ENCODE data around the gene LRRC7.

Gene LRRC7

DNA sequence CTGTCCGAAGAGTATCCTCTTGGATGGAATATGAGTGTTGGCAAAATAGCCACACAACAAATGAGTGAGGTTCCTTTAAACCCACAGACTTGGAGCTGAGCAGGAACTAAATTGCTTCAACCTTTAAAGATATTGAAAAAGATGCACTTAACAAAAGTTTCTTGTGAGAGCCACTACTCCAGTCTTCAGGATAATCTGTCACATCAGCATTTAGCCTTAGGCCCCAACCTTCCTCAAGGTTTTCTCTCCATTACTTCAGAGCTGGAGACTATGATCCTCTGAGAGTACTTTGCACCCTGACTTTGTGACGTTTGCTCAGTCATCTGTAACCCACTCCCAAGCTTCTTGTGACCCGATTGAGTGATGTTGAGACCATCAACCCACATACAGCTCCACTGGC lies 424.9 kb downstream of the LRRC7 start:
- Histone ChIP-seq H3K9ac (ENCODE audit: low read length) (no peak overlapping the region), H3K79me2 (ENCODE audit: insufficient read depth, low read length) (no peaks in the 10 kb centered on the region), H3K4me2 (ENCODE audit: low read length) (no peak overlapping the region), H3K9me2 (ENCODE audit: low read depth, low read length) (no peaks in the 10 kb centered on the region), H4K20me1 (ENCODE audit: insufficient read depth, low read length) (no peaks in the 10 kb centered on the region), H3K4me3 (ENCODE audit: low read depth, low read length, poor library complexity, severe bottlenecking) (no peak overlapping the region), H3K27me3 (ENCODE audit: insufficient read depth, low read length) (no peaks in the 10 kb centered on the region), H3K9me3 (ENCODE audit: low read length) (no peaks in the 10 kb centered on the region), H3K27ac (ENCODE audit: low read depth, low read length, poor library complexity, severe bottlenecking) (no peak overlapping the region), H3K36me3 (ENCODE audit: insufficient read depth, low read length) (no peaks in the 10 kb centered on the region), H3F3A (ENCODE audit: insufficient read depth, low read length) (no peaks in the 10 kb centered on the region), H2AFZ (ENCODE audit: low read length) (no peak overlapping the region), H3K4me1 (ENCODE audit: insufficient read depth, low read length, severe bottlenecking) (no peaks in the 10 kb centered on the region)
- TF ChIP-seq EZH2 (IDR thresholded peaks at IDR 0.05; ENCODE audit: borderline replicate concordance, low read length) = no peak
- TF ChIP-seq, protein P1, sequence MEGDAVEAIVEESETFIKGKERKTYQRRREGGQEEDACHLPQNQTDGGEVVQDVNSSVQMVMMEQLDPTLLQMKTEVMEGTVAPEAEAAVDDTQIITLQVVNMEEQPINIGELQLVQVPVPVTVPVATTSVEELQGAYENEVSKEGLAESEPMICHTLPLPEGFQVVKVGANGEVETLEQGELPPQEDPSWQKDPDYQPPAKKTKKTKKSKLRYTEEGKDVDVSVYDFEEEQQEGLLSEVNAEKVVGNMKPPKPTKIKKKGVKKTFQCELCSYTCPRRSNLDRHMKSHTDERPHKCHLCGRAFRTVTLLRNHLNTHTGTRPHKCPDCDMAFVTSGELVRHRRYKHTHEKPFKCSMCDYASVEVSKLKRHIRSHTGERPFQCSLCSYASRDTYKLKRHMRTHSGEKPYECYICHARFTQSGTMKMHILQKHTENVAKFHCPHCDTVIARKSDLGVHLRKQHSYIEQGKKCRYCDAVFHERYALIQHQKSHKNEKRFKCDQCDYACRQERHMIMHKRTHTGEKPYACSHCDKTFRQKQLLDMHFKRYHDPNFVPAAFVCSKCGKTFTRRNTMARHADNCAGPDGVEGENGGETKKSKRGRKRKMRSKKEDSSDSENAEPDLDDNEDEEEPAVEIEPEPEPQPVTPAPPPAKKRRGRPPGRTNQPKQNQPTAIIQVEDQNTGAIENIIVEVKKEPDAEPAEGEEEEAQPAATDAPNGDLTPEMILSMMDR (IDR thresholded peaks at IDR 0.05; ENCODE audit: low read length) = no peak

DNA sequence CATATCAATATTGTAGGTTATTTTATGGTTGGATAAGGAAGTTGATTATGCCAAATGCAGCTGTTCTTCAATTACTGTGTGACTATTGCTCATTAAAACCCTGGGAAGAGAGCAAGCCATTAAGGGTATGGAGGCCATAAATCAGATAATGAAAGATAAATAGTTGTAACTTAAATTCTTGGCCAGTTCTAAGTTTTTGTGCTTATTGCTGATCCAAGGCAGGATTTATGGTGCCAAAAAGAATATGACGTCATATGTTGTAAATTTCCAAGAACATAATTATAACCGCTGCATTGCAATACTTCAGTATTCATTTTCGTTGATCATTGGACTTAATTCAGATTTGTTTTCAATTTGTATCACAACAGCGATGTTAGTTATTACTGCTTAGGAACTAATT lies 426.1 kb downstream of the LRRC7 start:
- Histone ChIP-seq H3K9ac (ENCODE audit: low read length) (no peak overlapping the region), H4K20me1 (ENCODE audit: insufficient read depth, low read length) (no peaks in the 10 kb centered on the region), H3K79me2 (ENCODE audit: insufficient read depth, low read length) (no peaks in the 10 kb centered on the region), H3K4me1 (ENCODE audit: insufficient read depth, low read length, severe bottlenecking) (no peaks in the 10 kb centered on the region), H3K27ac (ENCODE audit: low read depth, low read length, poor library complexity, severe bottlenecking) (no peak overlapping the region), H3K4me3 (ENCODE audit: low read depth, low read length, poor library complexity, severe bottlenecking) (no peak overlapping the region), H3K9me2 (ENCODE audit: low read depth, low read length) (no peaks in the 10 kb centered on the region), H3K36me3 (ENCODE audit: insufficient read depth, low read length) (no peaks in the 10 kb centered on the region), H3K27me3 (ENCODE audit: insufficient read depth, low read length) (no peaks in the 10 kb centered on the region), H3K9me3 (ENCODE audit: low read length) (no peaks in the 10 kb centered on the region), H3F3A (ENCODE audit: insufficient read depth, low read length) (no peaks in the 10 kb centered on the region), H2AFZ (ENCODE audit: low read length) (no peak overlapping the region), H3K4me2 (ENCODE audit: low read length) (no peak overlapping the region)
- TF ChIP-seq, protein P1 (IDR thresholded peaks at IDR 0.05; ENCODE audit: low read length) = no peak
- TF ChIP-seq EZH2 (IDR thresholded peaks at IDR 0.05; ENCODE audit: borderline replicate concordance, low read length) = no peak

DNA sequence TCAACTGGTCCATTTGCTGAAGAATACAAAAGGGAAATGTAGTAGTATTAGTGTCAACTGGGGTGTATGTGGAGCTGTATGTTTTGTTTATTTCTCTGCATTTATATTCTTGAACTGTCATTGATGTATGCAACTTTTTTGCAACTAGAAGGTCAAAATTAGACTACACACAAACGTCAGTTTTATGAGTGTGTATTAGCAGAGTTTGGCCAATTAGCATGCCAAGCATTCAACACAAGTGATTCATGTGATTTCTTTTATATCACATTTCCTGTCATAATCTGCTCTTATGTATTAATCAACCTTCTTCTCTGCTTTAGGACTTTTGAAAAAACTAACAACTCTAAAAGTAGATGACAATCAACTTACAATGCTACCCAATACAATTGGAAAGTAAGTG lies 426.5 kb downstream of the LRRC7 start:
- Histone ChIP-seq H4K20me1 (ENCODE audit: insufficient read depth, low read length) (no peaks in the 10 kb centered on the region), H3K36me3 (ENCODE audit: insufficient read depth, low read length) (no peaks in the 10 kb centered on the region), H3F3A (ENCODE audit: insufficient read depth, low read length) (no peaks in the 10 kb centered on the region), H2AFZ (ENCODE audit: low read length) (no peak overlapping the region), H3K4me1 (ENCODE audit: insufficient read depth, low read length, severe bottlenecking) (no peaks in the 10 kb centered on the region), H3K4me3 (ENCODE audit: low read depth, low read length, poor library complexity, severe bottlenecking) (no peak overlapping the region), H3K79me2 (ENCODE audit: insufficient read depth, low read length) (no peaks in the 10 kb centered on the region), H3K9me3 (ENCODE audit: low read length) (no peaks in the 10 kb centered on the region), H3K27me3 (ENCODE audit: insufficient read depth, low read length) (no peaks in the 10 kb centered on the region), H3K9me2 (ENCODE audit: low read depth, low read length) (no peaks in the 10 kb centered on the region), H3K27ac (ENCODE audit: low read depth, low read length, poor library complexity, severe bottlenecking) (no peak overlapping the region), H3K4me2 (ENCODE audit: low read length) (no peak overlapping the region), H3K9ac (ENCODE audit: low read length) (no peak overlapping the region)
- TF ChIP-seq EZH2 (IDR thresholded peaks at IDR 0.05; ENCODE audit: borderline replicate concordance, low read length) = no peak

DNA sequence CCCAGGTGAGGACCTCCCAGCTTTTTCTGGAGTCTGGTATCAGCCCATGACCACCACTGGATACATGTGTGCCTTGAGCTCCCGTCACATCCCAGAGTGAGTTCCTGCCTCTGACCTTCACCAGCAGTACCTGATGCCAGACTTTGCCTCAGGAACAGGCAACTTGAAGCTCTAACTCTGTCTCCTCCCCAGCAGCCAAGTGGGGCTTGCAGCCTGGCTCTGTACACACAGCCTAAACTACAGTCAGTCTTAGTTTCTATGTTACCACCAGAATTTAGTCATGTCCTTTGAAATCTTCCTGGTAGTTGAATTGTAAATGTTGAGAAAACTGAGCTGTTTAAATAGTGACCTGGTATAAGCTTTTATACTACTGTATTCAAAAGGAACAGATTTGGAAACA lies 431.1 kb downstream of the LRRC7 start:
- no peak overlapping the region for H3K27ac ChIP-seq (ENCODE audit: low read depth, low read length, poor library complexity, severe bottlenecking)
- H3F3A ChIP-seq (ENCODE audit: insufficient read depth, low read length) = no peaks in the 10 kb centered on the region

More for the DNA sequence above, 431.1 kb downstream of the LRRC7 start:
- H3K4me3 ChIP-seq (ENCODE audit: low read depth, low read length, poor library complexity, severe bottlenecking) = no peak overlapping the region
- H3K9me3 ChIP-seq (ENCODE audit: low read length) = no peaks in the 10 kb centered on the region
- no peaks in the 10 kb centered on the region for H3K79me2 ChIP-seq (ENCODE audit: insufficient read depth, low read length)
- H2AFZ ChIP-seq (ENCODE audit: low read length) = no peak overlapping the region
- no peak overlapping the region for H3K9ac ChIP-seq (ENCODE audit: low read length)
- TF ChIP-seq EZH2 (IDR thresholded peaks at IDR 0.05; ENCODE audit: borderline replicate concordance, low read length) = no peak
- TF ChIP-seq, protein P1 (IDR thresholded peaks at IDR 0.05; ENCODE audit: low read length) = no peak
- H3K36me3 ChIP-seq (ENCODE audit: insufficient read depth, low read length) = no peaks in the 10 kb centered on the region
- no peaks in the 10 kb centered on the region for H4K20me1 ChIP-seq (ENCODE audit: insufficient read depth, low read length)
- no peaks in the 10 kb centered on the region for H3K27me3 ChIP-seq (ENCODE audit: insufficient read depth, low read length)
- no peaks in the 10 kb centered on the region for H3K4me1 ChIP-seq (ENCODE audit: insufficient read depth, low read length, severe bottlenecking)
- H3K9me2 ChIP-seq (ENCODE audit: low read depth, low read length) = no peaks in the 10 kb centered on the region
- no peak overlapping the region for H3K4me2 ChIP-seq (ENCODE audit: low read length)
